HepG2 (cell line): ENCODE results near the gene TLCD1. TPM values are rescaled to one million over a fixed set of nuclear protein-coding genes. Genes with fewer than 3 reads are reported as not detected.

Source experiments
- KDM5A ChIP-seq: fragments of 200-600 bp; sonication (generic); IDR thresholded peaks from 2 replicates; pipeline ENCODE4 v1.7.0; 2018; ENCODE audit warnings: antibody characterized with exemption, mild to moderate bottlenecking, low read length, borderline replicate concordance
- MTA1 ChIP-seq: sonication (generic); formaldehyde crosslinking; IDR thresholded peaks from 2 replicates; pipeline ENCODE4 v1.4.0; 2020; ENCODE audit warnings: missing genetic modification reagents, mild to moderate bottlenecking, borderline replicate concordance
- ZBTB3 ChIP-seq: sonication (generic); formaldehyde crosslinking; IDR thresholded peaks from 2 replicates; pipeline ENCODE4 v1.4.0; 2020; ENCODE audit warnings: low read depth, mild to moderate bottlenecking, moderate library complexity, missing genetic modification reagents, borderline replicate concordance
- ZNF317 ChIP-seq: sonication (generic); formaldehyde crosslinking; IDR thresholded peaks from 2 replicates; pipeline ENCODE4 v1.5.0; 2020; ENCODE audit warnings: mild to moderate bottlenecking, missing genetic modification reagents
- ZNF331 ChIP-seq: sonication (generic); formaldehyde crosslinking; IDR thresholded peaks from 2 replicates; pipeline ENCODE4 v1.4.0; 2020; ENCODE audit warnings: missing genetic modification reagents
- polyA plus RNA-seq, 8 experiments: library from polyadenylated mRNA; depleted of rRNA in 3 of 8; stranded (reverse) in 7 of 8; unstranded in 1 of 8; fragments of >200 nt; fragmentation: Illumina TruSeq in 4 of 8; extraction: Trizol in 4 of 8; gene quantifications; 2 replicates each; pipeline versions ENCODE4 v1.2.1 to v1.2.3, GENCODE V29; 2011 to 2016; ENCODE audit warnings: low read depth in 4 of 8, missing spikeins in 1 of 8, mixed read lengths in 1 of 8; ENCODE audit not compliant: insufficient read depth in 1 of 8
- total RNA-seq, 5 experiments: library from RNA; depleted of rRNA; stranded (reverse); fragments of >200 nt; fragmentation: Illumina TruSeq; extraction: Trizol; gene quantifications; 2 replicates each; pipeline ENCODE4 v1.2.3, GENCODE V29; 2016; ENCODE audit warnings: low read depth in 1 of 5
- TF ChIP-seq, protein P1 (sequence below): sonication (generic); formaldehyde crosslinking; IDR thresholded peaks from 2 replicates; pipeline ENCODE4 v1.4.0; 2020; ENCODE audit warnings: missing genetic modification reagents; ENCODE audit errors: not compliant biosample characterization
- TF ChIP-seq, protein P2 (sequence below): sonication (generic); formaldehyde crosslinking; IDR thresholded peaks from 2 replicates; pipeline ENCODE4 v1.4.0; 2020; ENCODE audit warnings: mild to moderate bottlenecking, low read depth, missing genetic modification reagents
- TF ChIP-seq, protein P3 (sequence below): sonication (generic); formaldehyde crosslinking; IDR thresholded peaks from 2 replicates; pipeline ENCODE4 v1.8.0; 2023; ENCODE audit warnings: mild to moderate bottlenecking, missing genetic modification reagents

The TLCD1 gene
- total and polyA plus RNA-seq, 2 of the 13 experiments (the other 11 are each of a cell fraction or from before 2014, with no cell fraction given), result 14.9 to 19.6 TPM

DNA sequence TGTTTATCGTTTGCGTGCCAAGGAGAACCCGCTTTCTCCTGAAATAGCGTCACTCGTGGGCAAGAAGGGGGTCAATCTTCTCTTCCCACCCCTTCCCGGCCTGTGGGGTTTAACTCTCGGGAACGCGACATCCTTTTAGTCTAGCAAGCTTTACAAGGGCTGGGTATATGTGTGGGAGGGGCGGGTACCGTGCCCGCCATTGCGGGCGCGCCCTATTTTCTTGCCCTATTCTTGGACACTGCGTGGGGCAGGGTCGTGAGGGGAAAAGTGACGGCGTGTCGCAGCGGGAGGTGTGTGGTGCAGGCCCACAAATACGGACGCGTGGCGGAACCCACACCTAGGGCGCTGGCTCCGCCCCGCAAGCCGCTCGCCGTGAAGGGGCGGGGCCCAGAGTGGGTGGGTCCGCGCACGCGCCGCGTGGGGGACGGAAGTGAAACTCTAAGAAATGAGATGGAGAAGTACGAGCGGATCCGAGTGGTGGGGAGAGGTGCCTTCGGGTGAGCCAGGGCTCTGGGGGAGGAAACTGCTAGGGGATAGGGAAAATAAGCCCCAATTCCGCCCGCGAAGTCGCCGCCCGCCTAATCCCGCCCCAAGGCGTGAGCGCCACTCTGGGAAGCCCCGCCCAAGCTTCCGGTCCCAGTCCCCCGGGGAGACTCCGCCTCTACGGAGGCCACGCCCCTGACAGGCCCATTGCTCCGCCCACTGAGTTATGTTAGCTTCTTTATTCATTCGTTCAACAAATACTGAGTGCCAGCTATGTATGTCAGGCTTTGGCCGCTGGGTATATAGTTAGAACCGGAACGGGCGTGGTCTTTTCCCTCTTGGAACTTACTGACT lies 2.5 kb upstream of the TLCD1 start, which contains the start of gene NEK8 (continued):
- TF ChIP-seq, protein P1, sequence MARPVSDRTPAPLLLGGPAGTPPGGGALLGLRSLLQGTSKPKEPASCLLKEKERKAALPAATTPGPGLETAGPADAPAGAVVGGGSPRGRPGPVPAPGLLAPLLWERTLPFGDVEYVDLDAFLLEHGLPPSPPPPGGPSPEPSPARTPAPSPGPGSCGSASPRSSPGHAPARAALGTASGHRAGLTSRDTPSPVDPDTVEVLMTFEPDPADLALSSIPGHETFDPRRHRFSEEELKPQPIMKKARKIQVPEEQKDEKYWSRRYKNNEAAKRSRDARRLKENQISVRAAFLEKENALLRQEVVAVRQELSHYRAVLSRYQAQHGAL (CRISPR knock-in tag), result peak; percentile 8
- TF ChIP-seq KDM5A (peak; percentile 54; the same call in 1 of the 2 replicates), ZNF317 (CRISPR knock-in tag) (no peak), ZBTB3 (CRISPR knock-in tag) (0 out of 2 replicates have a peak, but pooled peaks have one; percentile 71), MTA1 (CRISPR knock-in tag) (peak; percentile 75), ZNF331 (CRISPR knock-in tag) (peak; percentile 63; the same call in 1 of the 2 replicates)
- TF ChIP-seq, protein P2, sequence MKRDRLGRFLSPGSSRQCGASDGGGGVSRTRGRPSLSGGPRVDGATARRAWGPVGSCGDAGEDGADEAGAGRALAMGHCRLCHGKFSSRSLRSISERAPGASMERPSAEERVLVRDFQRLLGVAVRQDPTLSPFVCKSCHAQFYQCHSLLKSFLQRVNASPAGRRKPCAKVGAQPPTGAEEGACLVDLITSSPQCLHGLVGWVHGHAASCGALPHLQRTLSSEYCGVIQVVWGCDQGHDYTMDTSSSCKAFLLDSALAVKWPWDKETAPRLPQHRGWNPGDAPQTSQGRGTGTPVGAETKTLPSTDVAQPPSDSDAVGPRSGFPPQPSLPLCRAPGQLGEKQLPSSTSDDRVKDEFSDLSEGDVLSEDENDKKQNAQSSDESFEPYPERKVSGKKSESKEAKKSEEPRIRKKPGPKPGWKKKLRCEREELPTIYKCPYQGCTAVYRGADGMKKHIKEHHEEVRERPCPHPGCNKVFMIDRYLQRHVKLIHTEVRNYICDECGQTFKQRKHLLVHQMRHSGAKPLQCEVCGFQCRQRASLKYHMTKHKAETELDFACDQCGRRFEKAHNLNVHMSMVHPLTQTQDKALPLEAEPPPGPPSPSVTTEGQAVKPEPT (CRISPR knock-in tag), result peak; percentile 61; the same call in 1 of the 2 replicates
- TF ChIP-seq, protein P3, sequence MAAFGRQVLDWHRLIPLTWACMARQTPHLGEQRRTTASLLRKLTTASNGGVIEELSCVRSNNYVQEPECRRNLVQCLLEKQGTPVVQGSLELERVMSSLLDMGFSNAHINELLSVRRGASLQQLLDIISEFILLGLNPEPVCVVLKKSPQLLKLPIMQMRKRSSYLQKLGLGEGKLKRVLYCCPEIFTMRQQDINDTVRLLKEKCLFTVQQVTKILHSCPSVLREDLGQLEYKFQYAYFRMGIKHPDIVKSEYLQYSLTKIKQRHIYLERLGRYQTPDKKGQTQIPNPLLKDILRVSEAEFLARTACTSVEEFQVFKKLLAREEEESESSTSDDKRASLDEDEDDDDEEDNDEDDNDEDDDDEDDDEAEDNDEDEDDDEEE (CRISPR knock-in tag), result no peak
